Islet precursor cell (in vitro differentiated cells): ENCODE measurements around the gene MAGEC1.
"Not testable (repeated sequence)": the region's sequence is repeated elsewhere in the genome, so short reads cannot be mapped to it uniquely, and the experiment has no call there.

Experiments
- DNase-seq: peaks from one replicate; pipeline ENCODE4 v3.0.0-alpha.2; 2018

MAGEC1 gene, protein sequence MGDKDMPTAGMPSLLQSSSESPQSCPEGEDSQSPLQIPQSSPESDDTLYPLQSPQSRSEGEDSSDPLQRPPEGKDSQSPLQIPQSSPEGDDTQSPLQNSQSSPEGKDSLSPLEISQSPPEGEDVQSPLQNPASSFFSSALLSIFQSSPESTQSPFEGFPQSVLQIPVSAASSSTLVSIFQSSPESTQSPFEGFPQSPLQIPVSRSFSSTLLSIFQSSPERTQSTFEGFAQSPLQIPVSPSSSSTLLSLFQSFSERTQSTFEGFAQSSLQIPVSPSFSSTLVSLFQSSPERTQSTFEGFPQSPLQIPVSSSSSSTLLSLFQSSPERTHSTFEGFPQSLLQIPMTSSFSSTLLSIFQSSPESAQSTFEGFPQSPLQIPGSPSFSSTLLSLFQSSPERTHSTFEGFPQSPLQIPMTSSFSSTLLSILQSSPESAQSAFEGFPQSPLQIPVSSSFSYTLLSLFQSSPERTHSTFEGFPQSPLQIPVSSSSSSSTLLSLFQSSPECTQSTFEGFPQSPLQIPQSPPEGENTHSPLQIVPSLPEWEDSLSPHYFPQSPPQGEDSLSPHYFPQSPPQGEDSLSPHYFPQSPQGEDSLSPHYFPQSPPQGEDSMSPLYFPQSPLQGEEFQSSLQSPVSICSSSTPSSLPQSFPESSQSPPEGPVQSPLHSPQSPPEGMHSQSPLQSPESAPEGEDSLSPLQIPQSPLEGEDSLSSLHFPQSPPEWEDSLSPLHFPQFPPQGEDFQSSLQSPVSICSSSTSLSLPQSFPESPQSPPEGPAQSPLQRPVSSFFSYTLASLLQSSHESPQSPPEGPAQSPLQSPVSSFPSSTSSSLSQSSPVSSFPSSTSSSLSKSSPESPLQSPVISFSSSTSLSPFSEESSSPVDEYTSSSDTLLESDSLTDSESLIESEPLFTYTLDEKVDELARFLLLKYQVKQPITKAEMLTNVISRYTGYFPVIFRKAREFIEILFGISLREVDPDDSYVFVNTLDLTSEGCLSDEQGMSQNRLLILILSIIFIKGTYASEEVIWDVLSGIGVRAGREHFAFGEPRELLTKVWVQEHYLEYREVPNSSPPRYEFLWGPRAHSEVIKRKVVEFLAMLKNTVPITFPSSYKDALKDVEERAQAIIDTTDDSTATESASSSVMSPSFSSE

DNA sequence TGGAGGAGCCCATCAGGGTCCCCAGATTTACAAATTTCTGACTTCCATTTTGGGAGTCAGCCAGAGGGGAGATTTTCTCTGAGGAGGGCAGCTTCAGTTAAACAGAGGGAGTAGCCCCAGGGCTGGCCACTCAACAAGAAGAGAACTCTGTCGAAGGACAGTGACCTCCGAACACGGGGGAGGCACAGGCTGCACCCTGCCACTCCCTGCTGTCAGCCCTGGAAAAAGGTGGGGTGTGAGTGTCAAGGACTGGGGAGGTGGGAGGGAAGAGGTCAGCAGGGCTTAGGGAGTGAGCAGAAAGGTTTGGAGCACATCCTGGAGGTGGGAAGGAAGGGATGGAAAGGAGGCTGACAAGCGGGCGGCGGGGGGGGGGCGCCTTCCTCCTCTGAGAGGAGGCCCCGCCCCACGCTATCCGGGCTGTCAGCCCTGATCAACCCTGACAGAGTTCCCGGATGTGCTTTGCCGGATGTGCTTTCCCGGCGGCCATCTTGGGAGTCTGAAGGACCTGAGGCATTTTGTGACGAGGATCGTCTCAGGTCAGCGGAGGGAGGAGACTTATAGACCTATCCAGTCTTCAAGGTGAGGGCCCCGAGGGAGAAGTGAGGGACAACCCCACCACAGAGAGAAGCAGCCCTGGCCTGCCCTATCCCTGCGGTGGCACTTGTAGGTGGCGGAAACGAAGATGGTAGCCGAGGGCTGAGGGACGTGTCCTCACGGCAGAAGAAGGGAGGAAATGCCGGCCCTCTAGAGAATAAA, at the start of gene MAGEC1:
Gene MAGEC1, plus strand, starts transcription at position 495 of the 756 bp plus-strand sequence. CDS start 1,179 bp downstream, outside the sequence.
- DNase-seq: no peak

DNA sequence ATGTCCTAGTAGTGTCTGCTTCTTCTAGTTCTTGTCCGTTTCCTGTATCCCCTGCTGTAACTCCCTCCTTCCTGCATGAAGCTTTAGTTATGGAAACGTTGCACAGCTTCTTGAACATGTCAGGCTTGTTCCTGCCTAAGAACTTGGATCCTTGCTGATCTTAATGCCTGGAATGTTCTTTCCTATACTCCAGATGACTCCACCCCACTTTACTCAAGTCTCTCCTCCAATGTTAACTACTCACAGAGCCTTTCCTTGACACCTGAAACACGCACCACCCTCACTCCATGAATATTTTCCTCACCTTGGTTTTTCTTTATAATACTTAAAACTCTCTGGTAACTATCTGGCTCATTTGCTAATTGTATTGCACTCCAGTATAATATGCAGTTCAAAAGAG, 46.2 kb upstream of the MAGEC1 start:
- DNase-seq: no peak

DNA sequence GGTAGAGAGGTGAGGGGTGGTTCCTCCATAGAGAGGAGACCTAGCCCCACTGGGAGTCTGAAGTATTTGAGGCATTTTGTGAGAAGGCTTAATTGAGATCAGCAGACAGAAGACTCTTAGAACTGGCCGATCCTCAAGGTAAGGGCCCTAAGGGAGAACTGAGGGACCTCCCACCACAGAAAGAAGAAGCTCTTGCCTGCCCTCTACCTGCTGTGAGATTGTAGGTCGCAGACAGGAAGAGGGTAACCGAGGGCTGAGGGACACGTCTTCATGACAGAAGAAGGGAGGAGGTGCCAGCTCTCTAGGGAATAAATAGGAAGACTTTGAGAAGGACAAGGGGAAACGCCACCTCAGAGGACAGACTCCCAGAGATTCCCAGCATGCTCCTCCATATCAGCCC, 24.1 kb upstream of the MAGEC1 start:
- DNase-seq: no peak

DNA sequence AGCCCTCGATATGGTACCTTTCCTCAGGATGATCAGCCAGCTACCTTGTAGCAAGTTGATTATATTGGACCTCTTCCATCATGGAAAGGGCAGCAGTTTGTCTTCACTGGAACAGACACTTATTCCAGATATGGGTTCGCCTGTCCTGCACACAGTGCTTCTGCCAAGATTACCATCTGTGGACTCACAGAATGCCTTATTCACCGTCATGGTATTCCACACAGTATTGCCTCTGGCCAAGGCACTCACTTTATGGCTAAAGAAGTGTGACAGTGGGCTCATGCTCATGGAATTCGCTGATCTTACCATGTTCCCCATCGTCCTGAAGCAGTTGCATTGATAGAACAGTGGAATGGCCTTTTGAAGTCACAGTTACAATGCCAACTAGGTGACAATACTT, 14.9 kb upstream of the MAGEC1 start:
- not testable (repeated sequence) for DNase-seq

DNA sequence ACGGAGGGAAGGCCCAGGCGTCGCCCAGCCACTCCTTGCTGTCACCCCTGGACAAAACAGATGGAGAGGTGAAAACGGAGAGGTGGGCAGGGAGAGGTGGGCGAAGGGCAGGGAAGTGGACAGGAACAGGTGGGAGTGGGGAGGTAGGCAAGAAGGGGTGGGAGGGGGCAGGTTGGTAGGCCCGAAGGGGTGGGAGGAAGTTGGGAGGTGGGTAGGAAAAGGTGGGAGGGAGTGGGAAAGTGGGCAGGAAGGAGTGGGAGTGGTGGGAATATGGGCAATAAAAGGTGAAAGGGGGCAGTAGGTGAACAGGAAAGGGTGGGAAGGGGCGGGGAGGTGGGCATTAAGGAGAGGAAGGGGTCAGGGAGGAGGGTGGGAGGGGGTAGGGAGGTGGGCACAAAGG, 9.0 kb upstream of the MAGEC1 start:
- DNase-seq: no peak

DNA sequence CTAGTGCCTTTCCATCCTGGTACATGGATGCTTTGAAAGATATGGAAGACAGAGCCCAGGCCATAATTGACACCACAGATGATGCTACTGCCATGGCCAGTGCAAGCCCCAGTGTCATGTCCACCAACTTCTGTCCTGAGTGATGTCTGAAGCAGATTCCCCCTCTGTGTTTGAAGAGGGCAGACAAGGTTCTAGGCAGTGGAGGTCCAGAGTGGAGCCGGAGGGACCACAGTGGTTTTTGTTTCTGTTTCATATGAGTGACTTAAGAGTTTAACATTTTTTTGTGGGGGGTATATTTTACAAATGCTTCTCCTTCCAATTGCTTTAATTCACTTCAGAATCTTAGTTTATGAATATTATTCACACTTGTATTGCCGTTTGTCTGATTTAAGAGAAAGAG, 6.0 kb upstream of the MAGEC1 start:
- no peak for DNase-seq

DNA sequence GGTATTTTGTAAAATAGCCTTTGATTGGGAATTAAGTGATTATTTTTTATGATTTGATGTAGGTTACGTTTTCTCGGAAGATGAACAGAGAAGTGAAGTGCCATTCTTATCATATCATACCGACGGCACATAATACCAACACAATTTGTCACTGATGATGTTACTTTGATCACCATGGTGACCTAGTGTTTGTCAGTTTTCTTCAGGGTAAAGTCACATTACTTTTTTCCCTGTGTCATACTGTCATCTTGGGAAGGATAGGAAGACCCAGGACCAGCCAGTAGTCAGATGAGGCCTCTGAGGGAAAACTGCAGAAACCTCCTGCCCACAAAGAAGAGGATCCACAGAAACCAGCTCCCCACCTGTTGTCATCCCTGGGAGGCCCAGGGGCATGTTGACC, 1.3 kb upstream of the MAGEC1 start:
- DNase-seq: no peak

DNA sequence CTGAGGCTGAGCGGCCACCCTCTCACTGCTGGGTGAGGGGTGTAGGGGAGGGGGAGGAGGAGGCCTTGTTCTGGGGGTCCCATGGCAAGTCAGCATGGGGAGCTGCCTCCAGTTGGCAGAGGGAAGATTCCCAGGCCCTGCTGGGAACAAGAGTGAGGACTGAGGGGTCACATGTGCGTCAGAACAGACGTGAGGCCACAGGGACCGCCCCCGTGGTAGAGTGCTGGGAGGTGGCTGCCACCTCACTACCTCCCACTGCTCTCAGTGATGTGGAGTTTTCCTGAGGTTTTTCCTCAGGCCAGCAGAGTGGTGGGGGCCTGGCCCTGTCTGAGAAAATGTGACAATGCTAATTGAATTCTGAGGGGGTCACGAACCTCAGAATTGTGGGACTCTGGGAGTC, 568 bp downstream of the MAGEC1 start:
- DNase-seq: no peak

DNA sequence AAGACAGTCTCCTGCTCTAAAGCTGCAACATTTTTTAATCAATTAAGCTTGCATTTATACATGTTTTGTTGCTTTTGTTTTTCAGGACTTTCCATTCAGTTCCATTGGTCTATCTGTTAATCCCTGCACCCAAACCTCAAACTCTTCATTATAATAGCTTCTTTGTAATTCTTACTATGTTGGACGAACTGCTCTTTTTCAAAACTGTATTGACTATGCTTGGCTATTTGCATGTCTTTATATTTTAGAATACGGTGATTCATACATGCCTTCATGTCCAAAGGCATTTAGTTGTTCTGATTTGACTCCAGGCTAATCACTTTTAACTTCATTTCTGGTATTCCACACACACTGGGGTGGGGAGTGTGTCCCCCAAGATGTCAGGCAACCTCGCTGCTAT, 14.1 kb downstream of the MAGEC1 start:
- no peak for DNase-seq

DNA sequence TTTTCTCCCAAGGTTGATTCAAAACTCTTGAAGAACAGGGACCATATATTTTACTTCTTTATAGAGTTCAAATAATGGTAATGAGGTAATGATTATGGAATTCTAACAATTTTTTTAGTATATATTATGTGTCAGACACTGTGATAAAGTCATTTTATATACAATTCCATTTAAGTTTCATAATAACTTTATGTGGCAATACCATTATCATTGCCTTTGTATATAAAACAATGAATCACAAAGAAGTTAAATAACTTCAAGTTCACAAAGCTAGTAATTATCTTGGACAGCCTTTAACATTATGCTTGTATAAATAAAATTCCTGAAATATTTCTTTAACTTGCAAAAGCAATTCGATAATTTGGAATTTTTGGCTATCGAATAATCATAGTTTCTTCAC, 20.6 kb downstream of the MAGEC1 start:
- no peak for DNase-seq

DNA sequence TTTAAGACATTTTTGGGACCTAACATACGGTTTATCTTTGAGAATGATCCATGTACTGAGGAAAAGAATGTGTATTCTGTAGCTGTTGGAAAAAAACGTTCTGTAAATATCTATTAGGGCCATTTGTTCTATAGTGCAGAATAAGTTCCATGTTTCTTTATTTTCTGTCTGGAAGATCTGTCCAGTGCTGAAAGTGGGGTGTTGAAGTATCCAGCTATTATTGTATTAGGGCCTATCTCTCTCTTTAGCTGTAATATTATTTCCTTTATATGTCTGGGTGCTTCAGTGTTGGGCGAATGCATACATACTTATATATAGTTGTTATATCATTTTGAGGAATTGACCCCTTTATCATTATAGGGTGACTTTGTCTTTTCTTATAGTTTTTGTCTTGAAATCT, 24.7 kb downstream of the MAGEC1 start:
- no peak for DNase-seq

DNA sequence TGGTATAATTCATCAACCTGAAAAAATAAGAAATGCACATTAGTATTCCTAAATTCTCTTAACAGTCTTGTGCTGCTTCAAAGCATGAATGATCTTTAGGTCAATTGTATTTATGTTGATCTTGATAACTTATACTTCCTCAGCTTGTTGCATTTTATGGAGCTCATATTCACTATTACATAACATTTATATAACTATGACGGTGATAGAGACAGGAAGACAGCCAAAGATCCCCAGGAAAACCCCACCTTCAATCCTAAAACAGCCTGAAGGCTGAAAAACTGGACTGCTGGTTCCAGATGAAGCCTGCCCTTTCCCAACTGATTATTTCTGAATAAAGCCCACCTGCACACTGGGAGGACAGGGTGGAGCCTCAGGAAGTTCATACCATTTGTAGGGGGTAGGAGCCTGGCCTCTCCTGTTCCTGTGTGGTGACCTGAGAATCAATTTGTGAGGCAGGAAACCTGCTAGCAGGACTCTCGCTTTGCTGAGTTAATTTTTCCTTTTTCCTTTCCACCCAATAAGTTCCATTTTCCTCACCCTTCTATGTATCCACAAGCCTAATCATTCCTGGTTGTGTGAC, 30.5 kb downstream of the MAGEC1 start:
- no peak for DNase-seq

DNA sequence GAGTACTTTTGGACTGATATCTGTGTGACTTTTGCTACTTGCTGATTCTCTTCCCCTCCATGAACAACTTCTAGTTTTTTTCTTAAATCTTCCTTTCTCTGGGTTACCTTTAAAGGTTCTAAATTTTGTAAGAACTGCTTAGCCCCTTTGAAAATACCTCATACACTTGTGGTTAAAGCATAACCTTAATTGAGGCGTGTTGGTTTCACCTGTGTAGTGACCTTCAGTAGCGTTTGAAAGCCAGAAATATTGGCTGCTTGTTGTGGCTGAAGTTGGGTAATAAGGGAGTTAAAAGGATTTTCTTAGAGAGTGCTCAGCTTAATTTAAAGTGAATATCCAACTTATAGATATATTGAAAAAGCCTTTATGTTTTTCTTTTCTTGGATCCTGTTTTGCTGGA, 32.0 kb downstream of the MAGEC1 start:
- DNase-seq: no peak

DNA sequence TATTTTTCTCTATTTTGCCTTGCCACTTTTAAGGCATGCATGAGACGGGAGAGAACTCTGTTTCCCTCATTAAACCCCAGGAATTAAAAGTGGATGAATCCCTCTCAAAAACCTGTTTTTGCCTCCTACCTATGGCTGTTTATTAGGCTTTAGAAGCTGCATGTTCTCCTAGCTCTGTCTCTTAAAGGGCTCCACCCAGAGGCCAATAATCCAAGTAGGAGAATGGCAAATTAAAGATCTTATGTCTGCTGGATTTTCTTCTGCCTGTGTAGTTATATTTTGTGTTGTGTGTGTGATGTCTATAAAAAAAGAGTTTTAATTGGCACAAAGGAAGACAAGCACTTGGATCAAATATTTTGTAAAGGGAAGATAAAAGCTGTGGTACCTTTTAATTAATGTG, 32.4 kb downstream of the MAGEC1 start:
- no peak for DNase-seq

DNA sequence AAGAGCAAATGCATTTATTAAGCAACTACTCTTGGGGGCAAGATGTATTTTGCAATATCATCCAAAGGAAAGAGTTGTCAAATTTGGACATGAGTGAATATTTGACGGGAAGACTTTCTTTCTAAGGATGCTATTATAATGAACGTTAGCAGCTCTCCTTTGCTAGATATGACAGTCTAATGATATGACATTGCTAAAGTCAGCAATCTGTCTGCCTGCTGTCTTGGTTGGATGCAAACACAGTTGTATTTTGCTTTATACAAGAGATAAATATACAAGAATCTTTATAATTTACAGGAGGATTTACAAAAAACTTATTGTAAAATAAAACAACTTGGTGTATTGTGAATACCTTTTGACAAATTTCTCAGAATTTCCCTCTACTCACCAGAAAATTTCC, 37.5 kb downstream of the MAGEC1 start:
- DNase-seq: no peak

DNA sequence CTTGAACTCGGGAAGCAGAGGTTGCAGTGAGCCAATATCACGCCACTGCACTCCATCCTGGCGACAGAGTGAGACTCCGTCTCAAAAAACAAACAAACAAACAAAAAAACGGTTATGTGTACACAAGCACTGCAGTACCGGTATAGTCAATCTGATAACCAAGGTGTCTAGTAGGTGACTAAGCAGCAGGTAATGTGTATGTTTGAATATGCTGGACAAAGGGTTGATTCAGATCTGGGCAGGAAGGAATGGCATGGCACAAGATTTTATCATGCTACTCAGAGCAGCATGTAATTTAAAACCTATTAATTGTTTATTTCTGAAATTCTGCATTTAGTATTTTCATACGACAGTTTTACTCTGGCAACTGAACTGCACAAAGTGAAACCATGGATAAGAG, 41.7 kb downstream of the MAGEC1 start:
- no peak for DNase-seq

DNA sequence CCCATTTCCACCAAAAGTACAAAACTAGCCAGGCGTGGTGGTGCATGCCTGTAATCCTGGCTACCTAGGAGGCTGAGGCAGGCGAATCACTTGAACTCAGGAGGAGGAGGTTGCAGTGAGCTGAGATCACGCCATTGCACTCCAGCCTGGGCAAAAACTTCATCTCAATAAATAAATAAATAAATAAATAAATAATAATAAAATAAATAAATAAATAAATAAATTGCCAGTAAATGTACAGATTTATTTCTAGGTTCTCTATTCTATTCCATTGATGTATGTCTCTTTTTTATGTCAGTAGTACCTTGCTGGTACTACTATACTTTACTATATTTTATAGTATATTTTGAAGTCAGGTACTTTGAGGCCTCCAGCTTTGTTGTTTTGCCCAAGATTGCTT, 43.7 kb downstream of the MAGEC1 start:
- no peak for DNase-seq

DNA sequence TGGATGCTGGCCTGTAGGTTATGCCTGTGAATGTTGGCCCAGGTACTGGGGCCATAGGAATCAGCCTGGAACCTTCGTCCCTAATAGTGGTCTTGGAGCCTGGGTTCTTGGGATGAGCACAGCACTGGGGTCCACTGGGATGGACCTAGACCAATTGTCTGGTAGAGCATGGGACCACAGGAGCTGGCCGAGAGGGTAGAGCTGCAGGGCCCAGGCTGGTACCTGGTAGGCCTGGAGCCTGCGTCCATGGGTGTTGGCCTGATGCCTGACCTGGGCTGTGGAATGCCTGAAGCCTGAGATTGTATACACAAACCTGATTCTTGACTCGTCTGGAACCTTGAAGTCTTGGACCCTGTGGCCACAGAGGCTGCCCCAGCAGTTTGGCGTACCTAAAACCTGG, 48.9 kb downstream of the MAGEC1 start:
- no peak for DNase-seq

DNA sequence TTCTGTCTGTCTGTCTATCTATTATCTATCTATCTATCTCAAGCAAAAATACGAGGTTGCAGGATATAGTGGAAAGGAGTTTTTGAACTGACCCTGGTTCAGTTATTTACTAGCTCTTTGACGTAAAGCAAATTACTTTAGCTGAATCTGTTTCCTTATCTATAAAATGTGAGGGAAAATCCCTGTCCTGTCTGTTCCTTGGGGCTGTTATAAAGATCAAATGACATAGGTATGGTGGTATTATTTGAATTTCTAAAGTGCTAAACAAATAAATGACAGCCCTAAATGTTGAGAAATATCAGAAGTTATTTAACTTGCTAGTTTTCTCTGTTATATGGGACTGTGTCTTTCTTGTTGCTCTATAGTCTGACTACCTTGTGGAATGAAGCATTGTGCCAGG, 55.0 kb downstream of the MAGEC1 start:
- DNase-seq: no peak
